Fibroblast of villous mesenchyme (primary cell): ENCODE measurements around the gene UBE2R2. TPM values are rescaled to one million over a fixed set of nuclear protein-coding genes. Genes with fewer than 3 reads are reported as not detected.
"Not testable (repeated sequence)": the region's sequence is repeated elsewhere in the genome, so short reads cannot be mapped to it uniquely, and the experiment has no call there.

Experiments used
- DNase-seq: peaks from one replicate; pipeline ENCODE4 v3.0.0-alpha.2; 2010; ENCODE audit warnings: low read depth
- H3K4me3 ChIP-seq: 2 replicates; pipeline ENCODE4 v1.5.1; 2011; ENCODE audit warnings: low read depth, mild to moderate bottlenecking, low read length
- total RNA-seq: library from RNA; depleted of rRNA; stranded (reverse); fragments of >200 nt; gene quantifications from 2 replicates; pipeline ENCODE4 v1.2.3, GENCODE V29; 2012
- TF ChIP-seq, protein P1 (sequence below): IDR thresholded peaks from 2 replicates; pipeline ENCODE4 v1.5.1; 2012; ENCODE audit warnings: low read depth, mild to moderate bottlenecking, low read length; ENCODE audit not compliant: insufficient read depth

UBE2R2 gene
- total RNA-seq, 1 donor = 20.3 TPM

- TF ChIP-seq, protein P1, sequence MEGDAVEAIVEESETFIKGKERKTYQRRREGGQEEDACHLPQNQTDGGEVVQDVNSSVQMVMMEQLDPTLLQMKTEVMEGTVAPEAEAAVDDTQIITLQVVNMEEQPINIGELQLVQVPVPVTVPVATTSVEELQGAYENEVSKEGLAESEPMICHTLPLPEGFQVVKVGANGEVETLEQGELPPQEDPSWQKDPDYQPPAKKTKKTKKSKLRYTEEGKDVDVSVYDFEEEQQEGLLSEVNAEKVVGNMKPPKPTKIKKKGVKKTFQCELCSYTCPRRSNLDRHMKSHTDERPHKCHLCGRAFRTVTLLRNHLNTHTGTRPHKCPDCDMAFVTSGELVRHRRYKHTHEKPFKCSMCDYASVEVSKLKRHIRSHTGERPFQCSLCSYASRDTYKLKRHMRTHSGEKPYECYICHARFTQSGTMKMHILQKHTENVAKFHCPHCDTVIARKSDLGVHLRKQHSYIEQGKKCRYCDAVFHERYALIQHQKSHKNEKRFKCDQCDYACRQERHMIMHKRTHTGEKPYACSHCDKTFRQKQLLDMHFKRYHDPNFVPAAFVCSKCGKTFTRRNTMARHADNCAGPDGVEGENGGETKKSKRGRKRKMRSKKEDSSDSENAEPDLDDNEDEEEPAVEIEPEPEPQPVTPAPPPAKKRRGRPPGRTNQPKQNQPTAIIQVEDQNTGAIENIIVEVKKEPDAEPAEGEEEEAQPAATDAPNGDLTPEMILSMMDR = no peak
- no peak overlapping the region for H3K4me3 ChIP-seq
- DNase-seq = no peak
These were observed 35.2 kb upstream of the UBE2R2 start for GRCh38 chr9:33781736-33782135.

GRCh38 chr9:33782395-33783152 is 34.4 kb upstream of the UBE2R2 start:
- peak; percentile 76 for DNase-seq
- H3K4me3 ChIP-seq = no peak overlapping the region
- TF ChIP-seq, protein P1 = no peak

DNA sequence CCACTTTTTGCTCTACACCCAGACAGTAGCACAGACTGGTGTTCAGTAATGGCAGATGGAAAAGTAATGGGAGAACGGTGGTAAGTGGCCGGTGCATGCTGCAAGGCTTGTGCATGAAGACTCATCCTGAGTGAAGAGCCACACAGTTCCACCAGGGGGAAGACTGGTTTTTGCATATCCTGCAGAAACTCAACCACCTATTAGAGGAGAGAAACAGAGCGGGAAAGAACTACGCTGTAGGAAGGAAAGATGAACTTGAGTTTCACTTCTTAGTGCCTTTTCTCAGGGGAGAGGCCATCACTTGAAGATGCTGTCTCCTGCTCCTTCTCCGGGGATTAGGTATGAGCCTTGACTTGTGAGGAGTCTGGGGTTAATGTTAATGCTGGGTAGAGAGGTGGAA is 31.0 kb upstream of the UBE2R2 start:
- TF ChIP-seq, protein P1 = peak; percentile 60
- DNase-seq = peak; percentile 48

DNA sequence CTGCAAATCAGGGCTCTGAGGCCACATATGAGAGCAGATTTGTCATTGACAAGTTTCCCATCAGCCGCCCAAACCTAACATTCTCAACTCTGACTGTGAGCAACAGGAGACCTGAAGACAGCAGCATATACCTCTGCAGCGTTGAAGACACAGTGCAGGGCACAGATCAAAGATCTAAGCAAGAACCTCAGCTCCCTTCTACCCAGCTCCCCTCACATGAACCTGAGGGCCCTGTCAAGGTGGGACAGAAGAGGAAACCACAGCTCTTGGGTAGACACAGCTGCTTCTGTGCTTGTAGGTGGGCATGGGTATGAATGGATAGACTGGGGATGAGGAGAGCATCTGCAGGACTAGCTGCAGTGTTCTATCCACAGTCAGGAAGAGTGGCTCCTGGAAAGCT is 30.3 kb upstream of the UBE2R2 start:
- TF ChIP-seq, protein P1 = no peak
- no peak for DNase-seq
- no peak overlapping the region for H3K4me3 ChIP-seq

More for the DNA sequence above, 31.0 kb upstream of the UBE2R2 start:
- H3K4me3 ChIP-seq = no peak overlapping the region

DNA sequence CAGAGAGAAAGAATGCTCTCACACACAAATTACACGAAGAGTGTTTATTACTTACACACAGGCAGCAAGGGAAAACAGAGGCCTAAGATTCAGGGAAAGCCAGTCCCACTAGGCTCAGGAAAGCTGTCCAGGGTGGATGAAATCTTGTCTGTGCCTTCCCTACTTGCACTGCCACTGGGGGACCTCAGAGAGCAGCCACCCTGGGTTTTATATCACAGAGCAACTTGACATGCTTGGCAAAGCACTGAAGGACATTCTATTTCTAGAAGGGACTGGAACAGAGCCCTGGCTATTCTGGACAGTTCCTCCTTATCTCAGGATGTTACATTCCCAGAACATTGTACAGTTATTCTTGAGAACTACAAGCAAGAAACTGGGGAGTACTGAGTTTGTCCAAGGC is 29.1 kb upstream of the UBE2R2 start:
- TF ChIP-seq, protein P1 = no peak
- DNase-seq = no peak
- no peak overlapping the region for H3K4me3 ChIP-seq

GRCh38 chr9:33789429-33789828 is 27.5 kb upstream of the UBE2R2 start:
- not testable (repeated sequence) for H3K4me3 ChIP-seq, DNase-seq

DNA sequence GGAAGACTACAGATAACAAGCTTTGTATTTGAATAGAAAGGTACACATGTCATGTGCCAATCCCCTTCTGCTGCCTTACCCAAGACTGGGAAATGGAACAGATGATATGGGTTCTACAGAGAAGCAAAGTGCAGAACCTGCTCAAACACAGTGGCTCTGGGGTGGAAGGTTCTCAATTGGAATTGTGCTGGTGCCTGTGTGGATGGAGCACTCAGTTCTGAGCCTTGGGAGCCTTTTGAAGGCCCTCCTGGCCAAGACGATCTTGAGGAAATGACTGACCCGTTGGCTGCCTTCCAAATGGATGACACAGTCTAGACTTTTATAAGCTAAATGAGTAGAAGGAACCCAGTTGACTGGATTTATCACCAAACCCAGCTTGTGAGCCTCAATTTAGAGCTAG is 25.8 kb upstream of the UBE2R2 start:
- DNase-seq = peak; percentile 41
- TF ChIP-seq, protein P1 = no peak
- no peak overlapping the region for H3K4me3 ChIP-seq

DNA sequence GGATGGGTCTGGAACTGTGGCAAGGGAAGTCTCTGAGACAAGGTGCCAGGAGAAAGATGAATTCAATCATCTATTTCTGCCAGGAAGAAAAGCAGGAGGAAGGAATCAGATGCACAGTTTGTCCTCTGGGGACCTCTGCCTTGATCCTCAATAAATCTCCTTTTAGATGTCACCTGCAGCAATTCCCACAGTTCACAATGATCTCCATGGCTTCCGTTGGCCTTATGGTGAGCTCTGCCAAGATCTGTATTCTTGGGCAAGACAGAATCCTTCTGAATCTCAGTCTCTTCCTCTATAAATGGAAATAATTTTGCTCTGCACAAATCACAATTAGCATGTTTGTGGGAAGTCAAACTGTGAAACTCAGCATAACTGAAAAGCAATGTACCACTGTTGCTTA is 23.5 kb upstream of the UBE2R2 start:
- not testable (repeated sequence) for H3K4me3 ChIP-seq, DNase-seq
